GM12865 (cell line): Measurements from ENCODE around the gene PUSL1.

Experiments
- DNase-seq: peaks from one replicate; pipeline ENCODE4 v3.0.0; 2010; ENCODE audit warnings: low read depth
- H3K4me3 ChIP-seq: 2 replicates; pipeline ENCODE4 v1.5.1; 2011; ENCODE audit warnings: mild to moderate bottlenecking, low read depth, low read length, control low read depth
- TF ChIP-seq, protein P1 (sequence below): IDR thresholded peaks from 2 replicates; pipeline ENCODE4 v1.5.1; 2011; ENCODE audit warnings: low read length, control low read depth, low read depth, inconsistent platforms; ENCODE audit not compliant: insufficient read depth; ENCODE audit errors: missing control alignments

PUSL1 gene

DNA sequence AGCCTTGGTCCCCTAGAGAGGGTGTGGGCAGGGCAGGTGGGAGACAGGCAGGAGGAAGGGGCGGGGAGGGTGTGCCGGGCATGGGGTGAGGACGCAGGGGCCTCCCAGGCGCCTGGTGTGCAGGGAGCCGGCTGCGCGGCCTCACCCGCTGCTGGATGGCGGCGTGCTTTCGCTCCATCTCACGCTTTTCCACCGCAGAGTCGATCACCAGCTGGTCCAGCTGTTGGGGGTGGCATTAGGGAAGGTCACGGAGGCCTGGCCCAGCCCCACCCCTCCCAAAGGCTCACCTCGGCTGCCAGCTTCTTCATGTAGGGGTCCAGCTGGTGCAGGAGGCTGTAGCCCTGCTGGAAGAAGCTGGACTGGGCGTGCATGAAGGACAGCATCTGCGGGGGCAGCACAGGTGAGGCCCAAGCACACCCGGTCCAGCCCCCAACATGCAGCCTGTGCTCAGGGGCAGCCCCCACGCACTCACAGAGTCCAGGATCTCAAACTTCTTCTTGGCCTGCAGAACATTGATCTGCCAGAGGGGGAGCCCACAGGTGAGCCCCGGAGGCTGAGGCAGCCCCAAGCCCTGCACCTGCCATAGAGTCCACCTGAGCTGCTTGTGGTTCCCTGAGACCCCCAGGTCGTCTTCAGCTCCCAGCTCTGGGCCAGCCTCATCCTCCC is 8.6 kb upstream of the PUSL1 start:
- DNase-seq = peak; percentile 43
- H3K4me3 ChIP-seq = no peak overlapping the region
- TF ChIP-seq, protein P1, sequence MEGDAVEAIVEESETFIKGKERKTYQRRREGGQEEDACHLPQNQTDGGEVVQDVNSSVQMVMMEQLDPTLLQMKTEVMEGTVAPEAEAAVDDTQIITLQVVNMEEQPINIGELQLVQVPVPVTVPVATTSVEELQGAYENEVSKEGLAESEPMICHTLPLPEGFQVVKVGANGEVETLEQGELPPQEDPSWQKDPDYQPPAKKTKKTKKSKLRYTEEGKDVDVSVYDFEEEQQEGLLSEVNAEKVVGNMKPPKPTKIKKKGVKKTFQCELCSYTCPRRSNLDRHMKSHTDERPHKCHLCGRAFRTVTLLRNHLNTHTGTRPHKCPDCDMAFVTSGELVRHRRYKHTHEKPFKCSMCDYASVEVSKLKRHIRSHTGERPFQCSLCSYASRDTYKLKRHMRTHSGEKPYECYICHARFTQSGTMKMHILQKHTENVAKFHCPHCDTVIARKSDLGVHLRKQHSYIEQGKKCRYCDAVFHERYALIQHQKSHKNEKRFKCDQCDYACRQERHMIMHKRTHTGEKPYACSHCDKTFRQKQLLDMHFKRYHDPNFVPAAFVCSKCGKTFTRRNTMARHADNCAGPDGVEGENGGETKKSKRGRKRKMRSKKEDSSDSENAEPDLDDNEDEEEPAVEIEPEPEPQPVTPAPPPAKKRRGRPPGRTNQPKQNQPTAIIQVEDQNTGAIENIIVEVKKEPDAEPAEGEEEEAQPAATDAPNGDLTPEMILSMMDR = peak; percentile 56

DNA sequence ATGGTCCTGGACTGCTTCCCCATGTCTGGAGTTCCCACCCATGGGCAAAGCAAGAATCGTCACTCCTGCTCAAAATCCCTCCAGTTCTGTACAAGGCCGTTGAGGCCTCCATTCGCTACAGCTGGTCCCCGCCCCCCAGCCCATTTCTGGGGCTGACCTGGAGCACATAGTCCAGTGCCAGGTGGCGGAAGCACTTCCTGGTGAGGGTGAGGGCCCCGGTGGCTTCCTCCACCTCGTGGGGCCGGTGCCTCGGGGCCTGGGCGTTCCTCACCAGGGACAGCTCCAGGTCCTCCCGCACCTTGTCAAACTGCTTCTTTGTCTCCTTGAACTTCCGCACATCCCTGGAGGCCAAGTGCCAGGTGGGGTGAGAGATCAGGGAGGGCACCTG is 8.1 kb upstream of the PUSL1 start:
- DNase-seq = no peak
- H3K4me3 ChIP-seq = no peak overlapping the region
- TF ChIP-seq, protein P1 = no peak

DNA sequence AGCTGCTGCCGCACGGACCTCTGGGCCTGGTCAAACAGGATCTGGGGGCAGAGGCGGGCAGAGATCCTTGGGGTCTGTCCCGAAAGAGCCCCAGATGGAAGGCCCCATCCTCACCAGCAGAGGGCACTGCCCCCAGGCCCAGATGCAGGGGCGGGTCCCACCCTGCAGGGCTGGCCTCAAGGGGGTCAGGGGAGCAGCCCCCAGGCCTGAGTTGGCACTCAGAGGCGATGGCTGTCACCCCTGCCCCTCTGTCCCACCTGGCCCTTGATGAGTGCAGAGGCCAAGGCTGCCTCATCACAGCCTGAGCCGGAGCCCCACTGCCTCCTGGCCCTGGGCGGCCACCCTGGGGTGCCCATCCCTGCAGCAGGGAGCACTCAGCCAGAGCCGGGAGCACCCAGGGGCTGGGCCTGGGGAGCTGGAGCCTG is 6.4 kb upstream of the PUSL1 start:
- no peak for DNase-seq
- H3K4me3 ChIP-seq = no peak overlapping the region
- TF ChIP-seq, protein P1 = peak; percentile 51

DNA sequence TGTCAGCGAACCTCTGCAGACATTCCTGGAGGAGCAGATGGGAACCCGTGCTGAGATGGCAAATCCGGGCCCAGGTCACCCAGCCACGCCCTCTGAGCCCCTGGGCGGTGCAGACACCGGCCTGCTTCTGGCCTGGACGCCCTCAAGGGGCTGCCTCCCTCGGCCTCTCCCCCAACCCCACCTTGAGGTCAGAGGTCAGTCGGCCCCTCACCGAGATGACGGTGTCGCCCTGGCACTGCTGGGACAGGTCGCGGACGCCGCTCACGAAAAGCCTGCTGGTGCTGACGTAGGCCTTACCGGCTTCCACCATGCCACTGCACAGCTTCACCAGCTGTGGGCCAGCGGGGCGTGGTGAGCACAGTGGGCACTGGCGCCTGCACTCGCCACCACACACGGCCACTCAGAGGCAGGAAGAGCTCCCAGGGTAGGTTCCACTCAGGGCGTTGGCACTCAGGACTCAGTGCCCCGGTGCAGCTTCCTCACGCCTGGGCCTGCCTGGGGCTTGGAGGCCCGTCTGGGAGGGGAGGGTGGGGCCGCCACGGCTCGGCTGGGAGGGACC is 5.4 kb upstream of the PUSL1 start:
- no peak for DNase-seq
- no peak overlapping the region for H3K4me3 ChIP-seq
- TF ChIP-seq, protein P1 = no peak

DNA sequence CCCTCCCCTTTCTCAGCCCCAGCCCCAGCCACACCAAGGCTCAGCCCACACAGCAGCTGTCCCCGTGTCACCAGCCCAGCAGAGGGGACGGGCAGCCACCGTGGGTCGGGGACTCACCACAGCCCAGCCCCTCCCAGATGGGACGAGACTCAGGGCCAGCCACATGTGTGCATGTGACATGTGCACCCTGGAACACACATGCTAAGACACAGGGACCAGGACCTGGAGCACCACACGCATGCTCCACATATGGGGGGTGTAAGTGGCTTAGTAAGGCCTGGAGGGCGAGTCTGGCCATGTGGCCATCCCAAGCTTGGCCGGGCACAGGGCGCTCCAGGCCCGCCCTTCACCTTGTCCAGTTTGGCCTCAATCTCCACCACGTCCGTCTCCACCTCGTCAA is 4.7 kb upstream of the PUSL1 start:
- H3K4me3 ChIP-seq = no peak overlapping the region

DNA sequence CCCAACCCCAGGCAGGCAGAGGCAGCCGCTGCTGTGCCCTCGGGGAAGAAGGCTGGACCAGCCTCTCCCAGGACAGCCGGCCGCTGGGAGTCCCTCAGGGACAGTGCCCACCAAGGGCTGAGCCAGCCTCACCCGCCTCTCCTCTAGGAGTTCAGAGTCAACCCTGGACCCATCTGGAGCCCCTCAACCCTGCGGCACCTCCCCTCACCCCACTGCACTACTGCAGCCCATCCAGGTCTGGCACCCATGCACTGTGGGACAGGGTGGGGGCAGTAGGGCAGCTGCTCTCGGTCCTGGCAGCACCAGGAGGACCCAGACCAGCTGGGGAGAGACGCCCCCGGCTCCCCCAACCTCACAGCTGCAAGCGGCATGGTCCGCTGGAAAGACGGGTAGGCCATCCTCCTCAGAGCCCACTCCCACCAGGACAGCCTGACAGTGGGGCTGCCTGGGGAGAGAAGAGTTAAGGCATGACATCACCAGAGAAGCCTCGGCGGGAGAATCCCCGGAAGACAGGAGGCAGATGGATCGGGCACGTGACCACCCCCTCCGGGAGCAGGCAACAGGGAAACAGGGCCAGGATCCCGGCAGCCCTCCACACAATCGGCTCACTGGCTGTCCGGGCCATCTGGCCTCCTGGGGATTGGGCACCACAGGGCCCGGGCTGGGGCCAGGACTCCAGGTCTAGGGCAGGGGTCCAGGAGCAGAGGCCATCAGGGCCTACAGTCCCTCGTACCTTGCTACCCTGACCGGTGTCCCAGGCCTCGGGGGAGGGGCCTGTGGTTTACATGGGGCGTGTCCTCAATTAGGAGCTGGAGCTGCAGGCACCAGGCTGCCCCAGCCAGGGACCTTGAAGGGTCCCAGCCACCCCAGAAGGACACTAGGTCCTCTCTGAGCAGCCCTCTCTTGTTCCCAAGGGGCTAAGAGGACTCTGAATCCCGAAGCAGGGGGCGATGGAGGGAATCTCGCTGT is 3.8 kb upstream of the PUSL1 start:
- no peak for DNase-seq
- no peak overlapping the region; the same call in 1 of the 2 replicates for H3K4me3 ChIP-seq

More for the DNA sequence above, 4.7 kb upstream of the PUSL1 start:
- TF ChIP-seq, protein P1 = no peak
- DNase-seq = no peak

More for the DNA sequence above, 3.8 kb upstream of the PUSL1 start:
- TF ChIP-seq, protein P1 = no peak
